Neuronal stem cell (in vitro differentiated cells): ENCODE data around the gene ADK.

Experiments used
- DNase-seq: peaks from one replicate; pipeline ENCODE4 v3.0.0-alpha.2; 2013; ENCODE audit warnings: low spot score
- H2AFZ ChIP-seq: one replicate; pipeline ENCODE4 v1.6.1; 2013; ENCODE audit warnings: mild to moderate bottlenecking, low read length, inconsistent platforms
- H2AK5ac ChIP-seq: 2 replicates; pipeline ENCODE4 v1.6.1; 2013; ENCODE audit warnings: low read depth, mild to moderate bottlenecking, inconsistent platforms, low read length, moderate library complexity, mixed read lengths
- H2BK120ac ChIP-seq: 2 replicates; pipeline ENCODE4 v1.6.1; 2013; ENCODE audit warnings: low read depth, mild to moderate bottlenecking, inconsistent platforms, low read length, moderate library complexity, mixed read lengths
- H2BK12ac ChIP-seq: one replicate; pipeline ENCODE4 v1.6.1; 2013; ENCODE audit warnings: low read length, inconsistent platforms
- H2BK15ac ChIP-seq: 2 replicates; pipeline ENCODE4 v1.6.1; 2013; ENCODE audit warnings: mild to moderate bottlenecking, low read length, inconsistent platforms, mixed read lengths
- H2BK5ac ChIP-seq: one replicate; pipeline ENCODE4 v1.6.1; 2013; ENCODE audit warnings: inconsistent platforms, mild to moderate bottlenecking, low read length, moderate library complexity
- H3K14ac ChIP-seq: one replicate; pipeline ENCODE4 v1.6.1; 2013; ENCODE audit warnings: low read length, inconsistent platforms
- H3K18ac ChIP-seq: 2 replicates; pipeline ENCODE4 v1.6.1; 2013; ENCODE audit warnings: low read length, inconsistent platforms
- H3K23ac ChIP-seq: 2 replicates; pipeline ENCODE4 v1.6.1; 2013; ENCODE audit warnings: low read depth, mild to moderate bottlenecking, mixed read lengths, low read length, inconsistent platforms; ENCODE audit not compliant: poor library complexity
- H3K27ac ChIP-seq: replicated peaks from 3 replicates; pipeline ENCODE4 v1.5.1; 2013; ENCODE audit warnings: low read length, inconsistent platforms
- H3K27me3 ChIP-seq, 3 experiments: 2 replicates each; pipeline ENCODE4 v1.6.1; 2013; ENCODE audit warnings: low read length in 3 of 3, mild to moderate bottlenecking in 2 of 3, inconsistent platforms in 1 of 3, low read depth in 1 of 3, mixed read lengths in 1 of 3, moderate library complexity in 1 of 3; ENCODE audit not compliant: control insufficient read depth in 3 of 3, insufficient read depth in 3 of 3
- H3K36me3 ChIP-seq, 2 donors: replicated peaks in 1 of 2; 2 replicates each; pipeline ENCODE4 v1.6.1; 2013; ENCODE audit warnings: low read length in 2 of 2; ENCODE audit not compliant: control insufficient read depth in 2 of 2, insufficient read depth in 2 of 2
- H3K4ac ChIP-seq: 2 replicates; pipeline ENCODE4 v1.6.1; 2013; ENCODE audit warnings: inconsistent platforms, mild to moderate bottlenecking, low read length, moderate library complexity
- H3K4me1 ChIP-seq, 2 donors: 1 replicate in 1 of 2; 2 replicates in 1 of 2; pipeline ENCODE4 v1.6.1; 2013; ENCODE audit warnings: low read length in 2 of 2, low read depth in 1 of 2; ENCODE audit not compliant: control insufficient read depth in 2 of 2, insufficient read depth in 1 of 2
- H3K4me2 ChIP-seq: one replicate; pipeline ENCODE4 v1.6.1; 2013; ENCODE audit warnings: mild to moderate bottlenecking, low read length, inconsistent platforms; ENCODE audit not compliant: insufficient read depth, poor library complexity, severe bottlenecking
- H3K4me3 ChIP-seq, 2 donors: 2 replicates each; pipeline ENCODE4 v1.5.1; 2013; ENCODE audit warnings: low read length in 2 of 2, mild to moderate bottlenecking in 2 of 2, inconsistent platforms in 1 of 2, moderate library complexity in 1 of 2
- H3K79me1 ChIP-seq: one replicate; pipeline ENCODE4 v1.6.1; 2013; ENCODE audit warnings: low read depth, mild to moderate bottlenecking, inconsistent platforms, low read length, moderate library complexity
- H3K9ac ChIP-seq: one replicate; pipeline ENCODE4 v1.6.1; 2013; ENCODE audit warnings: mild to moderate bottlenecking, low read depth, low read length, inconsistent platforms; ENCODE audit not compliant: poor library complexity
- H3K9me3 ChIP-seq, 2 donors: replicated peaks in 1 of 2; 2 replicates each; pipeline versions ENCODE3 to v1.6.1; 2013; ENCODE audit warnings: low read length in 2 of 2, mild to moderate bottlenecking in 2 of 2, inconsistent platforms in 1 of 2, low read depth in 1 of 2, mixed read lengths in 1 of 2, moderate library complexity in 1 of 2; ENCODE audit not compliant: control insufficient read depth in 2 of 2, insufficient read depth in 1 of 2
- H4K8ac ChIP-seq: one replicate; pipeline ENCODE4 v1.6.1; 2013; ENCODE audit warnings: low read depth, mild to moderate bottlenecking, inconsistent platforms, low read length, moderate library complexity
- H4K91ac ChIP-seq: one replicate; pipeline ENCODE4 v1.6.1; 2013; ENCODE audit warnings: low read length, low read depth, mild to moderate bottlenecking, inconsistent platforms; ENCODE audit not compliant: poor library complexity
- WGBS, 2 donors: extraction: QIAGEN DNeasy Blood & Tissue Kit; methylation state at CpG; one replicate each; pipeline ENCODE4 v1.1.7; 2013; ENCODE audit warnings: missing lambda C conversion rate in 2 of 2, mixed read lengths in 1 of 2; ENCODE audit not compliant: insufficient read length in 2 of 2, insufficient replicate concordance in 1 of 2; ENCODE audit errors: extremely low coverage in 2 of 2; 5-methylcytosine and 5-hydroxymethylcytosine counted together

ADK gene

GRCh38 chr10:74433993-74434392, 283.0 kb downstream of the ADK start:
- Histone ChIP-seq H3K18ac (no peak overlapping the region), H4K8ac (no peak overlapping the region), H4K91ac (no peak overlapping the region), H3K27ac (no peak overlapping the region), H2AK5ac (no peak overlapping the region), H3K4me3 (no peak overlapping the region), H2BK12ac (no peak overlapping the region), H3K9me3 (no peaks in the 10 kb centered on the region), H2AFZ (no peak overlapping the region), H3K27me3 (no peaks in the 10 kb centered on the region), H3K14ac (no peak overlapping the region), H3K4me1 (peaks cover 0 to 11% of the 10 kb centered on the region in 2 donors), H3K23ac (no peak overlapping the region), H3K9ac (no peak overlapping the region), H2BK15ac (no peak overlapping the region), H3K79me1 (no peaks in the 10 kb centered on the region), H3K36me3 (no peaks in the 10 kb centered on the region), H3K4me2 (no peak overlapping the region), H3K4ac (no peak overlapping the region), H2BK120ac (no peak overlapping the region), H2BK5ac (no peak overlapping the region)
- no peak for DNase-seq
- WGBS, 2 donors, result no CpG with 5 or more reads among the region's 1 CpG

- no CpG with 5 or more reads among the region's 1 CpG for WGBS, 2 donors
- H2BK5ac ChIP-seq, result no peak overlapping the region
Measured at GRCh38 chr10:74434547-74434946, 283.5 kb downstream of the ADK start.

DNA sequence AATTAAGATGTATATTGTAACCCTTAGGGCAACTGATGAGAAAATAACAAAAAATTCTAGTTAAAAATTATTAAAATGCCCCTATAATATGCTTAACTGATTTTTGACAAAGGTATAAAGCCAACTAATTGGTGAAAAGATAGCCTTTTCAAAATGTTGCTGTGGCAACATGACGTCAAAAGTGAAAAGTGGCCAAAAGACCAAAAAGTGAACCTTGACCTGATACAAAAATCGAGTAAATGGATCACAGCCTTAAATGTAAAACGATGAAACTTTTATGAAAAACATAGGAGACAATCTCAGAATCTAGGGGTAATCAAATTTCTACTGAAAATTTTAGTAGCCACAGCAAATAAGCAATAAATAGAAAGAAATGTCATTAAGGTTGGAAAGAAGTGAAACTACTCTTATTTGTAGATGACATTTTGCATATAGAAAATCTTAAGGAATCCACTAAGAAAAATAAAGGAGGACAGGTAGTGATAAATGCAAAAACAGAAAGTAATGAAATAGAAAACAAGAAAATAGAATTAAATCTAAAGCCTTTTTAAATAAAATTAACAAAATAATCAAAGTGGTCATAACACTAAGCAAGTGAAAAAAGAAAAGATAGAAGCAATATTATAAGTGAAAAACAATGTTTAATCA, 285.6 kb downstream of the ADK start:
- no peak overlapping the region for H4K91ac ChIP-seq
- H3K9me3 ChIP-seq, result no peaks in the 10 kb centered on the region
- no peak overlapping the region for H2BK120ac ChIP-seq
- no peak for DNase-seq
- H3K23ac ChIP-seq, result no peak overlapping the region
- no peak overlapping the region for H3K14ac ChIP-seq
- H3K36me3 ChIP-seq, result no peaks in the 10 kb centered on the region
- H3K27me3 ChIP-seq, result no peaks in the 10 kb centered on the region
- no peak overlapping the region for H3K18ac ChIP-seq
- H3K4me3 ChIP-seq, result no peak overlapping the region
- no peak overlapping the region for H2AK5ac ChIP-seq
- H4K8ac ChIP-seq, result no peak overlapping the region
- no peak overlapping the region for H2BK5ac ChIP-seq
- no CpG with 5 or more reads among the region's 3 CpGs for WGBS, 2 donors
- no peak overlapping the region for H2BK12ac ChIP-seq
- no peak overlapping the region for H3K9ac ChIP-seq
- peaks cover 0 to 11% of the 10 kb centered on the region in 2 donors for H3K4me1 ChIP-seq
- no peak overlapping the region for H3K27ac ChIP-seq
- H3K79me1 ChIP-seq, result no peaks in the 10 kb centered on the region
- no peak overlapping the region for H3K4me2 ChIP-seq
- no peak overlapping the region for H3K4ac ChIP-seq
- no peak overlapping the region for H2BK15ac ChIP-seq
- H2AFZ ChIP-seq, result no peak overlapping the region

More at GRCh38 chr10:74434547-74434946, 283.5 kb downstream of the ADK start:
- H3K9me3 ChIP-seq, result no peaks in the 10 kb centered on the region
- H3K27me3 ChIP-seq, result no peaks in the 10 kb centered on the region
- no peak overlapping the region for H3K18ac ChIP-seq
- H4K8ac ChIP-seq, result no peak overlapping the region
- no peak overlapping the region for H3K4ac ChIP-seq
- no peak overlapping the region for H2BK15ac ChIP-seq
- H2AK5ac ChIP-seq, result no peak overlapping the region
- H3K14ac ChIP-seq, result no peak overlapping the region
- no peak overlapping the region for H3K4me3 ChIP-seq
- no peaks in the 10 kb centered on the region for H3K36me3 ChIP-seq
- peaks cover 0 to 11% of the 10 kb centered on the region in 2 donors for H3K4me1 ChIP-seq
- no peak overlapping the region for H2AFZ ChIP-seq
- H3K79me1 ChIP-seq, result no peaks in the 10 kb centered on the region
- no peak overlapping the region for H2BK12ac ChIP-seq
- H2BK120ac ChIP-seq, result no peak overlapping the region
- no peak overlapping the region for H3K4me2 ChIP-seq
- H4K91ac ChIP-seq, result no peak overlapping the region
- no peak overlapping the region for H3K23ac ChIP-seq
- H3K9ac ChIP-seq, result no peak overlapping the region
- H3K27ac ChIP-seq, result no peak overlapping the region
- DNase-seq, result no peak

- H3K18ac ChIP-seq, result no peak overlapping the region
- no peak overlapping the region for H2BK15ac ChIP-seq
- H3K4ac ChIP-seq, result no peak overlapping the region
- no peaks in the 10 kb centered on the region for H3K27me3 ChIP-seq
- no peak overlapping the region for H3K9ac ChIP-seq
- H3K23ac ChIP-seq, result no peak overlapping the region
- no peaks in the 10 kb centered on the region for H3K9me3 ChIP-seq
- H3K79me1 ChIP-seq, result no peaks in the 10 kb centered on the region
- H2AFZ ChIP-seq, result no peak overlapping the region
- H3K4me3 ChIP-seq, result no peak overlapping the region
- no peak overlapping the region for H2BK120ac ChIP-seq
- no peak overlapping the region for H4K8ac ChIP-seq
- H2BK5ac ChIP-seq, result no peak overlapping the region
- no peaks in the 10 kb centered on the region for H3K36me3 ChIP-seq
- DNase-seq, result no peak
- H3K27ac ChIP-seq, result no peak overlapping the region
- no peak overlapping the region for H2BK12ac ChIP-seq
- H3K4me1 ChIP-seq, result peaks cover 0 to 9% of the 10 kb centered on the region in 2 donors
- H4K91ac ChIP-seq, result no peak overlapping the region
- no peak overlapping the region for H3K4me2 ChIP-seq
- H3K14ac ChIP-seq, result no peak overlapping the region
- H2AK5ac ChIP-seq, result no peak overlapping the region
Measured at GRCh38 chr10:74437822-74438221, 286.8 kb downstream of the ADK start.
